CD4-positive, alpha-beta T cell treated with Interleukin-4 for 1 hour (primary cell): ENCODE results near the gene BTBD8.

Source experiments
- DNase-seq, 2 donors: peaks; one replicate each; pipeline ENCODE4 v3.0.0-alpha.2; 2020 to 2022

Gene BTBD8

GRCh38 chr1:92094595-92094994 lies 14.4 kb downstream of the BTBD8 start:
- no peak for DNase-seq

- DNase-seq: peak in 1 of 2 donors; percentile 21
These were observed 15.7 kb downstream of the BTBD8 start for GRCh38 chr1:92095874-92096273.

- DNase-seq: peak in 1 of 2 donors; percentile 54
These were observed 16.2 kb downstream of the BTBD8 start for GRCh38 chr1:92096317-92096716.

GRCh38 chr1:92105546-92106081 lies 25.5 kb downstream of the BTBD8 start:
- DNase-seq: no peak

GRCh38 chr1:92108631-92109030 lies 28.5 kb downstream of the BTBD8 start:
- no peak for DNase-seq

- DNase-seq: no peak
These were observed 37.4 kb downstream of the BTBD8 start for GRCh38 chr1:92117526-92117925.

- DNase-seq: no peak
These were observed 38.7 kb downstream of the BTBD8 start for GRCh38 chr1:92118826-92119225.

GRCh38 chr1:92123868-92124267 lies 43.7 kb downstream of the BTBD8 start:
- DNase-seq: no peak

GRCh38 chr1:92125204-92125603 lies 45.1 kb downstream of the BTBD8 start:
- no peak for DNase-seq

GRCh38 chr1:92126088-92126487 lies 45.9 kb downstream of the BTBD8 start:
- no peak for DNase-seq

GRCh38 chr1:92134331-92134730 lies 54.2 kb downstream of the BTBD8 start:
- DNase-seq: no peak

GRCh38 chr1:92136341-92136740 lies 56.2 kb downstream of the BTBD8 start:
- DNase-seq: no peak

GRCh38 chr1:92154934-92155333 lies 74.8 kb downstream of the BTBD8 start:
- no peak for DNase-seq

- no peak for DNase-seq
These were observed 79.4 kb downstream of the BTBD8 start for GRCh38 chr1:92159593-92159992.

- no peak for DNase-seq
These were observed 85.2 kb downstream of the BTBD8 start for GRCh38 chr1:92165389-92165788.

GRCh38 chr1:92167151-92167550 lies 87.0 kb downstream of the BTBD8 start:
- no peak for DNase-seq

GRCh38 chr1:92168657-92169056 lies 88.5 kb downstream of the BTBD8 start:
- DNase-seq: no peak

GRCh38 chr1:92169214-92170005 lies 89.3 kb downstream of the BTBD8 start:
- DNase-seq: no peak

- no peak for DNase-seq
These were observed 104.5 kb downstream of the BTBD8 start for GRCh38 chr1:92184632-92185031.

- no peak for DNase-seq
These were observed 105.9 kb downstream of the BTBD8 start for GRCh38 chr1:92186081-92186480.

GRCh38 chr1:92188436-92189255 lies 108.5 kb downstream of the BTBD8 start:
- DNase-seq: no peak

GRCh38 chr1:92191726-92192125 lies 111.6 kb downstream of the BTBD8 start:
- no peak for DNase-seq

GRCh38 chr1:92192246-92192645 lies 112.1 kb downstream of the BTBD8 start:
- DNase-seq: no peak

GRCh38 chr1:92194511-92194910 lies 114.4 kb downstream of the BTBD8 start:
- no peak for DNase-seq
